Ascending aorta (tissue), 2 donors: Measurements from ENCODE around the gene PANX1. TPM values are rescaled to one million over a fixed set of nuclear protein-coding genes. Genes with fewer than 3 reads are reported as not detected.

ENCODE experiments used
- DNase-seq, 2 donors: peaks; one replicate each; pipeline ENCODE4 v3.0.0-alpha.2; 2019; ENCODE audit warnings: low spot score in 2 of 2
- H3K27ac ChIP-seq, 2 donors: fragments of 200-600 bp; sonication (generic); one replicate each; pipeline ENCODE4 v1.5.1; 2016 to 2017; ENCODE audit warnings: mild to moderate bottlenecking in 1 of 2
- H3K27me3 ChIP-seq: fragments of 200-600 bp; sonication (generic); one replicate; pipeline ENCODE4 v1.5.1; 2017
- H3K36me3 ChIP-seq, 2 donors: fragments of 200-600 bp; sonication (generic); one replicate each; pipeline ENCODE4 v1.5.1; 2016
- H3K4me1 ChIP-seq, 2 donors: fragments of 200-600 bp; sonication (generic); one replicate each; pipeline ENCODE4 v1.5.1; 2016 to 2017; ENCODE audit warnings: mild to moderate bottlenecking in 1 of 2
- H3K4me3 ChIP-seq, 2 donors: fragments of 200-600 bp; sonication (generic); one replicate each; pipeline ENCODE4 v1.5.1; 2016 to 2017; ENCODE audit warnings: mild to moderate bottlenecking in 1 of 2
- H3K9me3 ChIP-seq, 2 donors: fragments of 200-600 bp; sonication (generic); one replicate each; pipeline ENCODE4 v1.5.1; 2016
- intact Hi-C: fragments of 100-400 bp; cut with DNase I; formaldehyde crosslinking; loops from one replicate; pipeline ENCODE4 v1.15.1; 2023
- total RNA-seq: library from RNA; depleted of rRNA; stranded (reverse); fragments of >200 nt; gene quantifications from one replicate; pipeline ENCODE4 v1.1.0, GENCODE V29; 2016
- TF ChIP-seq, protein P1 (sequence below), 3 experiments: fragments of 200-600 bp in 2 of 3; fragments of 450-650 bp in 1 of 3; sonication (generic) in 2 of 3; IDR thresholded peaks; one replicate each; pipeline ENCODE4 v1.5.1; 2016 to 2019; ENCODE audit warnings: antibody characterized with exemption in 3 of 3, mild to moderate bottlenecking in 1 of 3, moderate library complexity in 1 of 3

PANX1 gene
- total RNA-seq, 1 donor from 2014 or later: 24.4 TPM

DNA sequence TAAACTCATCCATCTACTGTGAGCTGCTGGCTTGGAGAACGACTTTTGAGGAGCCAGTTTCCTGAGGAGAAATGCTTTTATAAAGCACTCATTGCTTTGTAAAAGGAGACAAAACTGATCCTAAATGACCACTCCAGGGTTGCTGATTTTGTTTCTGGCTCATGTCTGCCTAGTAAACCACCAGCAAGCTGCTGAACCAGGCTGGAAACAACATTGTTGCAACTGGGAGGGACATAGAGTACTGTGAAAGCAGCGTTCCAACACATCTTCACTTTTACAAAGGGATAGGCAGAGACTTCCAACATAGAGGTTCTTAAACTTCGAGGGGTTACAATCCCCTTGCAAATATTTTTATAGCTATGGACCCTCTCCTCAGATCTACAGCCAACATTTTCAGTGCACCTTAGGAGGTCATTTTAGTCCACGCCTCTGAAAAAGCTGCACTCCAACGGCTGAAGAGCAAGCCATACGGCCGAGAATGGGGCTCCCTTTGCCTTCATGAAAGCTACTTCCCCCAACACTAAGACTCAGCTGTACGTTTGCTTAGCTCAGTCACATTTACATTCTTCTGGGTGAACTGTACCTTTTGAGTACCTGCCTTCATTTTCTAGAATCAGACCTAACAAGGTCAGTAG, 54.7 kb downstream of the PANX1 start:
- intact Hi-C loops: loop anchor here (5.0 kb wide), 1 partner anchor 234 kb away; no protein-coding TSS in a partner anchor
- TF ChIP-seq, protein P1, sequence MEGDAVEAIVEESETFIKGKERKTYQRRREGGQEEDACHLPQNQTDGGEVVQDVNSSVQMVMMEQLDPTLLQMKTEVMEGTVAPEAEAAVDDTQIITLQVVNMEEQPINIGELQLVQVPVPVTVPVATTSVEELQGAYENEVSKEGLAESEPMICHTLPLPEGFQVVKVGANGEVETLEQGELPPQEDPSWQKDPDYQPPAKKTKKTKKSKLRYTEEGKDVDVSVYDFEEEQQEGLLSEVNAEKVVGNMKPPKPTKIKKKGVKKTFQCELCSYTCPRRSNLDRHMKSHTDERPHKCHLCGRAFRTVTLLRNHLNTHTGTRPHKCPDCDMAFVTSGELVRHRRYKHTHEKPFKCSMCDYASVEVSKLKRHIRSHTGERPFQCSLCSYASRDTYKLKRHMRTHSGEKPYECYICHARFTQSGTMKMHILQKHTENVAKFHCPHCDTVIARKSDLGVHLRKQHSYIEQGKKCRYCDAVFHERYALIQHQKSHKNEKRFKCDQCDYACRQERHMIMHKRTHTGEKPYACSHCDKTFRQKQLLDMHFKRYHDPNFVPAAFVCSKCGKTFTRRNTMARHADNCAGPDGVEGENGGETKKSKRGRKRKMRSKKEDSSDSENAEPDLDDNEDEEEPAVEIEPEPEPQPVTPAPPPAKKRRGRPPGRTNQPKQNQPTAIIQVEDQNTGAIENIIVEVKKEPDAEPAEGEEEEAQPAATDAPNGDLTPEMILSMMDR (IDR thresholded peaks at IDR 0.05): no peak
- peak overlapping the region in 1 of 2 donors; percentile 2 for H3K27ac ChIP-seq

DNA sequence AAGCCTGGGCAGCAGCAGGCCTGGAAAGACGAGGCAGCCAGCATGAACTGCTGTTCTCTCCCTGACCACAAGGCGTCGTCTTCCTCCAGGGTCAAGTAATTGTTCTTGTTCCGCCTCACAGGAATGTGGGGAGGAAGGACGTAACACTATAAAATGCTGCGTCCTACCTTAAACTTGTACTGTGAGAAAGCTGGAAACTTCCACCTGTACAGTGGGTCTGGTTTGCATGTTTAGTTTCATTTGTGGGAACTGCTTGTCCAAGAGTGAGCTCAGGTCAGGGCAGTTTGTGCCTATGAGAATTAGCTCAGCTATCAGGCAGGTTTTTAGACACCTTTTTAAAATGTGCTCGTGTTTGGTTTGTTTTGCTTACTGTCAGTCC, 55.2 kb downstream of the PANX1 start:
- TF ChIP-seq, protein P1 (IDR thresholded peaks at IDR 0.05): peak; percentile 64 to 88 (median 87)
- Histone ChIP-seq H3K4me3 (peak overlapping the region in 1 of 2 donors; percentile 39), H3K27me3 (no peaks in the 10 kb centered on the region), H3K36me3 (peaks cover 14 to 34% of the 10 kb centered on the region in 2 donors), H3K27ac (peak overlapping the region; percentile 2 to 38), H3K9me3 (no peaks in the 10 kb centered on the region), H3K4me1 (peaks cover 0 to 12% of the 10 kb centered on the region in 2 donors)
- intact Hi-C loops: loop anchor here (1.0 to 5.0 kb wide), 2 partner anchors 56 to 233 kb away; partner anchors contain the start of gene PANX1
- peak in 1 of 2 donors; percentile 72 for DNase-seq

More for the DNA sequence above, 54.7 kb downstream of the PANX1 start:
- H3K27me3 ChIP-seq: no peaks in the 10 kb centered on the region
- no peak overlapping the region for H3K4me3 ChIP-seq
- DNase-seq: no peak
- peaks cover 0 to 12% of the 10 kb centered on the region in 2 donors for H3K4me1 ChIP-seq
- peaks cover 14 to 39% of the 10 kb centered on the region in 2 donors for H3K36me3 ChIP-seq
- H3K9me3 ChIP-seq: no peaks in the 10 kb centered on the region

DNA sequence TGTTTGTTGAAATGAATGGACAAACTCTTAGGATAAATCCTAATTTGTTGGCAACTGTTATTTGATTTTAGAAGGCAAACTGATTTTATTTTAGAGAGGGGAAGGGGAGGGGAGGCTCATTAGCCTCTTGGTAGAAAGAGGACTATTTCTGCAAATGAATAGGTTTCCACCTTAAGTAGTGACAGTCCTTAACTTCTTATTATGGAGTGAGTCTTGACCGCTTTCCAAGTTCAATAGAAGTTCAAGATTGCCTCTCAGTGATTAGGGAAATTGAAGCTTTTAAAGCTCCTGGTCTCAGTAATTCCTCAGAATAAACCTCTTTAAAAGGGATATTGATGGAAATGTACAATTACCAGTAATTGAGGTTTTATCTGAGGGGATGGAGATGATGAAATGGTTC, 55.7 kb downstream of the PANX1 start:
- peaks cover 14 to 32% of the 10 kb centered on the region in 2 donors for H3K36me3 ChIP-seq
- peaks cover 0 to 12% of the 10 kb centered on the region in 2 donors for H3K4me1 ChIP-seq
- H3K4me3 ChIP-seq: peak overlapping the region in 1 of 2 donors; percentile 39
- no peaks in the 10 kb centered on the region for H3K9me3 ChIP-seq
- TF ChIP-seq, protein P1 (IDR thresholded peaks at IDR 0.05): no peak
- H3K27ac ChIP-seq: peak overlapping the region; percentile 2 to 38
- DNase-seq: no peak
- no peaks in the 10 kb centered on the region for H3K27me3 ChIP-seq
- intact Hi-C loops: loop anchor here (1.0 to 5.0 kb wide), 2 partner anchors 56 to 233 kb away; partner anchors contain the start of gene PANX1

DNA sequence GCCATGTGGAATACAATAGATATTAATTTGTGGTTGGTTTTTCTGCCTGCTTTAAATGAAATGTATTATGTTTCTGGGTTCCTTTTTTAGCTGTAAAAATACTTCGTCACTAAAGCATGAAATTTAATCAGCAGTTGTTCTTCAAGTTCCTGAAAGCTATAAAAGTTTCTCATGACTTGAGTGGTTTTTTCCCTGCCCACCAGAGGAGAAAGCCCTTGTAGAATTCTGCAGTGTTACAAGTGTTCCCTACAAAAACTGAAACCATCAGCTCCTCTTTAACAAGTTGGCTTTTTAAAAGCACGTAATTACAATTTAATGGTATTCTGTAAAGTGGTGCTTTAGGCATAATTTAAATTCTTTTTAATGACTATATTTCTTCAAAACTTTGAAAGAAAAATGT, 56.2 kb downstream of the PANX1 start:
- intact Hi-C loops: loop anchor here (1.0 to 5.0 kb wide), 2 partner anchors 57 to 232 kb away; partner anchors contain the start of gene PANX1
- peak overlapping the region in 1 of 2 donors; percentile 39 for H3K4me3 ChIP-seq
- H3K4me1 ChIP-seq: peaks cover 0 to 12% of the 10 kb centered on the region in 2 donors
- H3K36me3 ChIP-seq: peaks cover 14 to 27% of the 10 kb centered on the region in 2 donors
- H3K27ac ChIP-seq: peak overlapping the region; percentile 2 to 38
- no peak for DNase-seq
- H3K27me3 ChIP-seq: no peaks in the 10 kb centered on the region
- TF ChIP-seq, protein P1 (IDR thresholded peaks at IDR 0.05): no peak
- H3K9me3 ChIP-seq: no peaks in the 10 kb centered on the region

DNA sequence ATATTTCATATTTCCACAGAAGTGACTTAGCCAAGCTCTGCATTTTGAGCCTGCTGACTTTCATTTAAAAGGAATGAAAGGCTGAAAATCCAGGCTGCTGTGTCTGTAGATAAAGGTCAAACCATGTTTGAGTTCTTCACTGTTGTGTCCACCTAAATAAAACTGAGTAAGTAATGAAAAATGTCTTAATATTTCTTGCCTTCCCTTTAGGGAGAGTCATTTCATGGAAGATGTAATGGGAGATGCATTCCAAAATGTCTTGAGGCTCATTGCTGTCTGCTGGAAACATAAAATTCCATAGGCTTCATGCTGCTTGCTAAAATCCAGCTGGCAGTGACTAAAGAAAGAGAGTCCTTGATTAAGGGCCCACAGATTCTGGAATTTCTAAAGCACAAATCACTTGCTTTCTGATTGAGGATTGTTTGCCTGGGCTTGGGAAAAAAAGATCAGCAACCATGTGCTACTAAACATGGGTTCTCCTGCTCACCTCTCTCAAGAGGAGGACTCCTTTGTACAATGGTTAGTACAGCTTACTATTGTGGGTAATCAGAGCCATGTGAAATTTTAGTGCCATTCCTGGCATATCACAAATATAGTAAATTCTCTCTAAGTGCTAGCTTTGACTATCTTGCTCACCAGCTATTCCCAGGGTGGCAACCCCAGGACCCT, 56.9 kb downstream of the PANX1 start:
- DNase-seq: no peak
- intact Hi-C loops: no loop called here
- peaks cover 0 to 12% of the 10 kb centered on the region in 2 donors for H3K4me1 ChIP-seq
- H3K36me3 ChIP-seq: peaks cover 10 to 20% of the 10 kb centered on the region in 2 donors
- H3K27me3 ChIP-seq: no peaks in the 10 kb centered on the region
- H3K9me3 ChIP-seq: no peaks in the 10 kb centered on the region
- peak overlapping the region in 1 of 2 donors; percentile 38 for H3K27ac ChIP-seq
- H3K4me3 ChIP-seq: no peak overlapping the region
- TF ChIP-seq, protein P1 (IDR thresholded peaks at IDR 0.05): no peak
